MM.1S (cell line): ENCODE results near the gene SLC38A10.

Experiments
- DNase-seq: peaks from one replicate; pipeline ENCODE4 v3.0.0-alpha.2; 2015
- H2AFZ ChIP-seq: fragments of 300-600 bp; sonication (generic); 2 replicates; pipeline ENCODE4 v1.6.0; 2016; ENCODE audit warnings: antibody characterized with exemption, low read length
- H3F3A ChIP-seq: fragments of 300-600 bp; sonication (generic); 2 replicates; pipeline ENCODE4 v1.6.1; 2016; ENCODE audit warnings: mild to moderate bottlenecking, antibody characterized with exemption, low read length, moderate library complexity, mixed read lengths; ENCODE audit not compliant: insufficient read depth
- H3K27ac ChIP-seq: fragments of 300-600 bp; sonication (generic); 2 replicates; pipeline ENCODE4 v1.5.1; 2016; ENCODE audit warnings: mild to moderate bottlenecking, low read length
- H3K27me3 ChIP-seq: fragments of 300-600 bp; sonication (generic); replicated peaks from 2 replicates; pipeline ENCODE4 v1.6.0; 2016; ENCODE audit warnings: low read length; ENCODE audit not compliant: insufficient read depth
- H3K36me3 ChIP-seq: fragments of 300-600 bp; sonication (generic); replicated peaks from 2 replicates; pipeline ENCODE4 v1.6.1; 2016; ENCODE audit warnings: mild to moderate bottlenecking, low read length, mixed read lengths; ENCODE audit not compliant: insufficient read depth
- H3K4me1 ChIP-seq: fragments of 300-600 bp; sonication (generic); 2 replicates; pipeline ENCODE4 v1.6.1; 2016; ENCODE audit warnings: low read length, mixed read lengths
- H3K4me2 ChIP-seq: fragments of 300-600 bp; sonication (generic); 2 replicates; pipeline ENCODE4 v1.6.0; 2016; ENCODE audit warnings: low read depth, low read length
- H3K4me3 ChIP-seq: fragments of 300-600 bp; sonication (generic); 2 replicates; pipeline ENCODE4 v1.5.1; 2016; ENCODE audit warnings: low read length, mixed read lengths
- H3K79me2 ChIP-seq: fragments of 300-600 bp; sonication (generic); 2 replicates; pipeline ENCODE4 v1.6.1; 2016; ENCODE audit warnings: mixed run types, low read length, mixed read lengths
- H3K9ac ChIP-seq: fragments of 300-600 bp; sonication (generic); 2 replicates; pipeline ENCODE4 v1.6.1; 2016; ENCODE audit warnings: low read length, mixed read lengths
- H3K9me2 ChIP-seq: fragments of 300-600 bp; sonication (generic); replicated peaks from 2 replicates; pipeline ENCODE4 v1.6.1; 2016; ENCODE audit warnings: mild to moderate bottlenecking, low read length, mixed read lengths; ENCODE audit not compliant: insufficient read depth
- H3K9me3 ChIP-seq: fragments of 300-600 bp; sonication (generic); replicated peaks from 2 replicates; pipeline ENCODE4 v1.6.1; 2016; ENCODE audit warnings: mild to moderate bottlenecking, low read length, mixed read lengths; ENCODE audit not compliant: insufficient read depth
- H4K20me1 ChIP-seq: fragments of 300-600 bp; sonication (generic); 2 replicates; pipeline ENCODE4 v1.6.1; 2016; ENCODE audit warnings: mild to moderate bottlenecking, low read length, moderate library complexity, mixed read lengths; ENCODE audit not compliant: insufficient read depth
- EZH2 ChIP-seq: fragments of 300-600 bp; sonication (generic); optimal IDR thresholded peaks from 2 replicates; pipeline ENCODE3; 2017; ENCODE audit warnings: low read depth, mild to moderate bottlenecking, antibody characterized with exemption, low read length, mixed read lengths
- EZH2phosphoT487 ChIP-seq: fragments of 300-600 bp; sonication (generic); IDR thresholded peaks from 2 replicates; pipeline ENCODE4 v1.6.1; 2018; ENCODE audit warnings: antibody characterized with exemption, low read length
- TF ChIP-seq, protein P1 (sequence below): fragments of 300-600 bp; sonication (generic); IDR thresholded peaks from 2 replicates; pipeline ENCODE4 v1.5.1; 2016; ENCODE audit warnings: antibody characterized with exemption, low read length, mixed read lengths

The SLC38A10 gene

DNA sequence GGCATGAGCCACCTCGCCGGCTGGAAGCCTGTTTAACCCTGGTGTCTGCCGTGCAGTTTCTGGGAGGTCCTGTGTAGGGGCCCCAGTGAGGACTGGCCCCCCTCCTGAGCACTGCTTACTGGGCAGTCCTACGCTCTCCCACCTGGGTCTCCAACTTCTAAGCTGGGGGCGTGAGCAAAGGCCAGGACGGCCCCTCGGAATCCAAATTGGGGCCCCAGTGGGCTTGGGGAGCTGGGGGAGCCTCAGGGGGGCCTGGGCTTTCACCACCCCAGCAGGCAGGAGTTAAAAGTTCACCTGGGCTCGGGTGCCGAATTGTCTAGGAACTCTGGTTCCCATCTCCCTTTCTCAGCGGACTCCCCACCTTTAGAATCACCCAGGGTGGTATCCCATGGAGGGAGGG is 7.2 kb upstream of the SLC38A10 start:
- Histone ChIP-seq H2AFZ (no peak overlapping the region), H3K36me3 (no peaks in the 10 kb centered on the region), H3K4me3 (no peak overlapping the region), H3K4me2 (no peak overlapping the region), H3K27me3 (peaks cover 91% of the 10 kb centered on the region), H3F3A (no peaks in the 10 kb centered on the region), H3K4me1 (no peaks in the 10 kb centered on the region), H3K27ac (no peak overlapping the region), H4K20me1 (no peaks in the 10 kb centered on the region), H3K9me3 (no peaks in the 10 kb centered on the region), H3K9me2 (no peaks in the 10 kb centered on the region), H3K9ac (no peak overlapping the region), H3K79me2 (no peaks in the 10 kb centered on the region)
- no peak for TF ChIP-seq EZH2
- TF ChIP-seq, protein P1, sequence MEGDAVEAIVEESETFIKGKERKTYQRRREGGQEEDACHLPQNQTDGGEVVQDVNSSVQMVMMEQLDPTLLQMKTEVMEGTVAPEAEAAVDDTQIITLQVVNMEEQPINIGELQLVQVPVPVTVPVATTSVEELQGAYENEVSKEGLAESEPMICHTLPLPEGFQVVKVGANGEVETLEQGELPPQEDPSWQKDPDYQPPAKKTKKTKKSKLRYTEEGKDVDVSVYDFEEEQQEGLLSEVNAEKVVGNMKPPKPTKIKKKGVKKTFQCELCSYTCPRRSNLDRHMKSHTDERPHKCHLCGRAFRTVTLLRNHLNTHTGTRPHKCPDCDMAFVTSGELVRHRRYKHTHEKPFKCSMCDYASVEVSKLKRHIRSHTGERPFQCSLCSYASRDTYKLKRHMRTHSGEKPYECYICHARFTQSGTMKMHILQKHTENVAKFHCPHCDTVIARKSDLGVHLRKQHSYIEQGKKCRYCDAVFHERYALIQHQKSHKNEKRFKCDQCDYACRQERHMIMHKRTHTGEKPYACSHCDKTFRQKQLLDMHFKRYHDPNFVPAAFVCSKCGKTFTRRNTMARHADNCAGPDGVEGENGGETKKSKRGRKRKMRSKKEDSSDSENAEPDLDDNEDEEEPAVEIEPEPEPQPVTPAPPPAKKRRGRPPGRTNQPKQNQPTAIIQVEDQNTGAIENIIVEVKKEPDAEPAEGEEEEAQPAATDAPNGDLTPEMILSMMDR = no peak
- TF ChIP-seq EZH2phosphoT487 = no peak
- DNase-seq = no peak

- H3K9ac ChIP-seq = no peak overlapping the region
- DNase-seq = no peak
- TF ChIP-seq EZH2 = no peak
- TF ChIP-seq, protein P1 = no peak
- no peak for TF ChIP-seq EZH2phosphoT487
- no peaks in the 10 kb centered on the region for H3K9me2 ChIP-seq
- no peak overlapping the region for H3K27ac ChIP-seq
- no peaks in the 10 kb centered on the region for H3K36me3 ChIP-seq
- H2AFZ ChIP-seq = no peak overlapping the region
- H3K9me3 ChIP-seq = no peaks in the 10 kb centered on the region
- H3K79me2 ChIP-seq = no peaks in the 10 kb centered on the region
- no peaks in the 10 kb centered on the region for H4K20me1 ChIP-seq
- H3K4me1 ChIP-seq = no peaks in the 10 kb centered on the region
- peaks cover 84% of the 10 kb centered on the region for H3K27me3 ChIP-seq
- no peak overlapping the region for H3K4me3 ChIP-seq
- no peaks in the 10 kb centered on the region for H3F3A ChIP-seq
- H3K4me2 ChIP-seq = no peak overlapping the region
Measured at GRCh38 chr17:81301195-81302144, 6.4 kb upstream of the SLC38A10 start.

DNA sequence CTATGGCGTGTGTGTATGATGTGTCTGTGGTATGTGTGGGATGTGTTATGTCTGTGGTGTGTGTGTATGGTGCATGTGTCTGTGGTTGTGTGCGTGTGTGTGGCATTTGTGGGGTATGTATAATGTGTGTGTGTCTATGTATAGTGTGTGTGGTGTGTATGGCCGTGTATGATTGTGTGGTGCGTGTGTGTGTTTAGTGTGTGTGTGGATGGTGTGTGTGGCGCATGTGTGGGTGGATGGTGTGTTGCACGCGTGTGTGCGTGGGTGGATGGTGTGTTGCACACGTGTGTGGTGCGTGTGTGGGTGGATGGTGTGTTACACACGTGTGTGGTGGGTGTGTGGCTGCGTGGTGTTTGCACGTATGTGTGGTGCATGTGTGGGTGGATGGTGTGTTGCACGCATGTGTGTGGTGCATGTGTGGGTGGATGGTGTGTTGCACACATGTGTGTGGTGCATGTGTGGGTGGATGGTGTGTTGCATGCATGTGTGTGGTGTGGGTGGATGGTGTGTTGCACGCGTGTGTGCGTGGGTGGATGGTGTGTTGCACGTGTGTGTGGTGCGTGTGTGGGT is 5.6 kb upstream of the SLC38A10 start:
- TF ChIP-seq EZH2phosphoT487 (no peak), EZH2 (no peak)
- TF ChIP-seq, protein P1 = no peak
- no peak overlapping the region for H3K9ac ChIP-seq
- H2AFZ ChIP-seq = no peak overlapping the region
- H3K9me2 ChIP-seq = no peaks in the 10 kb centered on the region
- H3F3A ChIP-seq = peaks cover 4% of the 10 kb centered on the region
- H3K36me3 ChIP-seq = no peaks in the 10 kb centered on the region
- H3K27me3 ChIP-seq = peaks cover 76% of the 10 kb centered on the region
- no peak overlapping the region for H3K27ac ChIP-seq
- no peaks in the 10 kb centered on the region for H4K20me1 ChIP-seq
- no peaks in the 10 kb centered on the region for H3K9me3 ChIP-seq
- H3K4me3 ChIP-seq = no peak overlapping the region
- no peak overlapping the region for H3K4me2 ChIP-seq
- H3K4me1 ChIP-seq = no peaks in the 10 kb centered on the region
- DNase-seq = no peak
- H3K79me2 ChIP-seq = no peaks in the 10 kb centered on the region
